H1 (cell line): ENCODE measurements around the gene LGALS9C. TPM values are rescaled to one million over a fixed set of nuclear protein-coding genes. Genes with fewer than 3 reads are reported as not detected.
"Not testable (repeated sequence)": the region's sequence is repeated elsewhere in the genome, so short reads cannot be mapped to it uniquely, and the experiment has no call there.

Experiments
- CTCF ChIA-PET: fragments of 300-600 bp; sonication (Branson Sonifier 250); formaldehyde crosslinking; loops from one replicate; lab custom pipeline; 2021; ENCODE audit not compliant: partially characterized antibody; lab: Charles Lee
- POLR2A ChIA-PET: fragments of 300-600 bp; sonication (Branson Sonifier 250); formaldehyde crosslinking; loops from one replicate; lab custom pipeline; 2021; ENCODE audit warnings: inconsistent platforms; ENCODE audit not compliant: partially characterized antibody; lab: Charles Lee
- DNase-seq, 2 experiments: peaks; one replicate each; pipeline versions ENCODE4 v3.0.0 to v3.0.0-alpha.2; 2010 to 2022; ENCODE audit warnings: low spot score in 2 of 2, low read depth in 1 of 2, mixed read lengths in 1 of 2
- FAIRE-seq: peaks from 2 replicates; lab custom pipeline; 2011; peaks lifted over from hg19 to GRCh38; lab: Jason Lieb, UNC
- H2AFZ ChIP-seq: 2 replicates; pipeline ENCODE4 v1.8.1; 2012; ENCODE audit warnings: low read length, inconsistent platforms
- H2AK5ac ChIP-seq: 2 replicates; pipeline ENCODE4 v1.6.1; 2013; ENCODE audit warnings: low read depth, low read length
- H2BK120ac ChIP-seq: replicated peaks from 2 replicates; pipeline ENCODE3; 2013; ENCODE audit warnings: low read depth, low read length, inconsistent platforms
- H2BK12ac ChIP-seq: 2 replicates; pipeline ENCODE4 v1.6.1; 2013; ENCODE audit warnings: low read depth, low read length
- H2BK15ac ChIP-seq: 2 replicates; pipeline ENCODE4 v1.6.1; 2013; ENCODE audit warnings: low read length
- H2BK20ac ChIP-seq: 2 replicates; pipeline ENCODE4 v1.6.1; 2013; ENCODE audit warnings: low read length
- H2BK5ac ChIP-seq: 2 replicates; pipeline ENCODE4 v1.6.1; 2013; ENCODE audit warnings: low read depth, low read length
- H3K14ac ChIP-seq: 2 replicates; pipeline ENCODE4 v1.6.1; 2013; ENCODE audit warnings: inconsistent platforms; ENCODE audit not compliant: insufficient read length
- H3K18ac ChIP-seq: 2 replicates; pipeline ENCODE4 v1.6.1; 2013; ENCODE audit warnings: low read length; ENCODE audit errors: extremely low read depth
- H3K23ac ChIP-seq: 2 replicates; pipeline ENCODE4 v1.6.1; 2013; ENCODE audit warnings: inconsistent platforms; ENCODE audit not compliant: insufficient read length
- H3K23me2 ChIP-seq: 2 replicates; pipeline ENCODE4 v1.6.1; 2013; ENCODE audit warnings: low read depth, low read length
- H3K27ac ChIP-seq: 2 replicates; pipeline ENCODE4 v1.6.1; 2011; ENCODE audit warnings: low read depth, low read length, inconsistent platforms
- H3K27me3 ChIP-seq, 4 experiments: replicated peaks in 1 of 4; 1 replicate in 1 of 4; 2 replicates in 3 of 4; pipeline versions ENCODE4 v1.6.1 to v1.8.1; 2011 to 2013; ENCODE audit warnings: low read length in 3 of 4, mild to moderate bottlenecking in 3 of 4, inconsistent platforms in 2 of 4, mixed read lengths in 2 of 4, moderate library complexity in 1 of 4; ENCODE audit not compliant: control insufficient read depth in 3 of 4, insufficient read depth in 3 of 4; ENCODE audit errors: extremely low read depth in 1 of 4
- H3K36me3 ChIP-seq, 4 experiments: 2 replicates each; pipeline versions ENCODE4 v1.6.1 to v1.8.1; 2011 to 2013; ENCODE audit warnings: mild to moderate bottlenecking in 4 of 4, low read length in 3 of 4, moderate library complexity in 2 of 4, control low read depth in 1 of 4, inconsistent platforms in 1 of 4; ENCODE audit not compliant: insufficient read depth in 4 of 4, control insufficient read depth in 2 of 4
- H3K4ac ChIP-seq: replicated peaks from 2 replicates; pipeline ENCODE3; 2013; ENCODE audit warnings: low read length, low read depth, mixed read lengths, inconsistent platforms; ENCODE audit not compliant: insufficient read length
- H3K4me1 ChIP-seq, 4 experiments: replicated peaks in 1 of 4; 1 replicate in 1 of 4; 2 replicates in 3 of 4; pipeline versions ENCODE4 v1.6.1 to v1.8.1; 2011 to 2013; ENCODE audit warnings: low read length in 3 of 4, inconsistent platforms in 2 of 4, mixed read lengths in 1 of 4; ENCODE audit not compliant: insufficient read depth in 4 of 4, control insufficient read depth in 3 of 4
- H3K4me2 ChIP-seq, 2 experiments: 2 replicates each; pipeline versions ENCODE4 v1.6.1 to v1.8.1; 2011 to 2013; ENCODE audit warnings: low read depth in 2 of 2, low read length in 2 of 2, control low read depth in 1 of 2, inconsistent platforms in 1 of 2, mild to moderate bottlenecking in 1 of 2; ENCODE audit not compliant: insufficient read depth in 1 of 2
- H3K4me3 ChIP-seq, 4 experiments: fragments of 200-600, 300-600 bp in 1 of 4; sonication (generic), shearing (Covaris generic), sonication (Bioruptor Twin) in 1 of 4; 2 replicates each; pipeline versions ENCODE4 v1.5.1 to v1.8.1; 2011 to 2016; ENCODE audit warnings: low read length in 4 of 4, low read depth in 3 of 4, control low read depth in 2 of 4, inconsistent platforms in 2 of 4, mild to moderate bottlenecking in 2 of 4, mixed read lengths in 1 of 4, moderate library complexity in 1 of 4; ENCODE audit not compliant: insufficient read depth in 2 of 4; ENCODE audit errors: extremely low read depth in 1 of 4
- H3K56ac ChIP-seq: replicated peaks from 2 replicates; pipeline ENCODE3; 2013; ENCODE audit warnings: low read depth, mild to moderate bottlenecking, mixed read lengths, low read length, inconsistent platforms; ENCODE audit not compliant: insufficient read length
- H3K79me1 ChIP-seq: 2 replicates; pipeline ENCODE4 v1.6.1; 2013; ENCODE audit warnings: low read depth, low read length, control low read depth
- H3K79me2 ChIP-seq, 2 experiments: 2 replicates each; pipeline versions ENCODE4 v1.6.1 to v1.8.1; 2012 to 2013; ENCODE audit warnings: low read length in 2 of 2, mild to moderate bottlenecking in 2 of 2, inconsistent platforms in 1 of 2; ENCODE audit not compliant: insufficient read depth in 2 of 2, control insufficient read depth in 1 of 2
- H3K9ac ChIP-seq, 4 experiments: replicated peaks in 1 of 4; 1 replicate in 1 of 4; 2 replicates in 3 of 4; pipeline versions ENCODE4 v1.6.1 to v1.8.1; 2011 to 2013; ENCODE audit warnings: low read depth in 3 of 4, low read length in 3 of 4, control low read depth in 2 of 4, mild to moderate bottlenecking in 2 of 4, moderate library complexity in 2 of 4, inconsistent platforms in 1 of 4; ENCODE audit errors: extremely low read depth in 1 of 4
- H3K9me3 ChIP-seq, 2 experiments: 2 replicates each; pipeline versions ENCODE4 v1.6.1 to v1.8.1; 2012 to 2013; ENCODE audit warnings: mild to moderate bottlenecking in 2 of 2, moderate library complexity in 2 of 2, control low read depth in 1 of 2, inconsistent platforms in 1 of 2, low read depth in 1 of 2, low read length in 1 of 2, mixed read lengths in 1 of 2; ENCODE audit not compliant: insufficient read depth in 2 of 2
- H4K20me1 ChIP-seq, 2 experiments: replicated peaks in 1 of 2; 2 replicates each; pipeline versions ENCODE3 to v1.8.1; 2011 to 2013; ENCODE audit warnings: inconsistent platforms in 2 of 2, low read length in 2 of 2, mild to moderate bottlenecking in 1 of 2; ENCODE audit not compliant: insufficient read depth in 2 of 2, control insufficient read depth in 1 of 2
- H4K5ac ChIP-seq: 2 replicates; pipeline ENCODE4 v1.6.1; 2013; ENCODE audit warnings: low read length, low read depth, mixed read lengths, inconsistent platforms; ENCODE audit not compliant: insufficient read length
- H4K8ac ChIP-seq: 2 replicates; pipeline ENCODE4 v1.8.0; 2013; ENCODE audit warnings: mild to moderate bottlenecking, moderate library complexity, low read length, inconsistent platforms; ENCODE audit not compliant: insufficient read depth; ENCODE audit errors: extremely low read depth
- H4K91ac ChIP-seq: replicated peaks from 2 replicates; pipeline ENCODE3; 2013; ENCODE audit warnings: low read length, mixed read lengths, inconsistent platforms; ENCODE audit not compliant: insufficient read length
- WGBS, 2 experiments: shearing (Covaris generic) in 1 of 2; methylation state at CpG; one replicate each; pipeline versions ENCODE4 v1.1.6 to v1.1.7; 2013 to 2015; ENCODE audit warnings: low lambda C conversion rate in 2 of 2, mixed read lengths in 2 of 2, inconsistent platforms in 1 of 2, low coverage in 1 of 2, missing lambda C conversion rate in 1 of 2; ENCODE audit not compliant: insufficient replicate concordance in 2 of 2, insufficient coverage in 1 of 2, insufficient read length in 1 of 2; ENCODE audit errors: extremely low coverage in 1 of 2, missing lambda C conversion rate in 1 of 2; 5-methylcytosine and 5-hydroxymethylcytosine counted together
- polyA plus RNA-seq, 7 experiments: library from polyadenylated mRNA; depleted of rRNA in 3 of 7; stranded (reverse) in 5 of 7; unstranded in 2 of 7; fragments of >200 nt in 5 of 7; fragments of 200-250 nt in 2 of 7; gene quantifications; 1 replicate in 5 of 7; 2 replicates in 1 of 7; 4 replicates in 1 of 7; pipeline versions ENCODE4 v1.2.1 to v1.2.3, GENCODE V29; 2011 to 2013; ENCODE audit warnings: missing spikeins in 2 of 7, mixed read lengths in 2 of 7
- total RNA-seq: library from RNA; stranded (reverse); fragmentation: NEBNext Ultra II Directional; extraction: Animal tissue kit (Norgen Biotek cat#: 25700); gene quantifications from 2 replicates; pipeline ENCODE4 v1.2.1, GENCODE V29; 2021

Gene LGALS9C
- total and polyA plus RNA-seq, 2 of the 8 experiments (the other 6 are each of a cell fraction or from before 2014, with no cell fraction given): 0.03 TPM; not detected in 1

GRCh38 chr17:18466250-18466983 lies 10.2 kb upstream of the LGALS9C start:
- H4K91ac ChIP-seq, DNase-seq, H3K27ac ChIP-seq, H3K79me2 ChIP-seq, POLR2A ChIA-PET, H2AK5ac ChIP-seq, H3K23me2 ChIP-seq, H2BK12ac ChIP-seq, H3K18ac ChIP-seq, H2BK5ac ChIP-seq, H3K4me2 ChIP-seq, H3K23ac ChIP-seq, H3K4ac ChIP-seq, H2BK15ac ChIP-seq, H4K5ac ChIP-seq, H4K8ac ChIP-seq, H4K20me1 ChIP-seq, CTCF ChIA-PET, H3K27me3 ChIP-seq, H3K79me1 ChIP-seq, H3K14ac ChIP-seq, H2AFZ ChIP-seq, H3K36me3 ChIP-seq, H3K56ac ChIP-seq, H3K9ac ChIP-seq, H3K4me1 ChIP-seq, H3K4me3 ChIP-seq, H2BK120ac ChIP-seq, H2BK20ac ChIP-seq, H3K9me3 ChIP-seq: not testable (repeated sequence)
- 86% methylated on average over 5 of the region's 6 CpGs; no CpG with 5 or more reads in 1 of the 2 experiments for WGBS, 2 experiments
- FAIRE-seq: peak; percentile 50

GRCh38 chr17:18467001-18467400 lies 9.6 kb upstream of the LGALS9C start:
- H3K4me1 ChIP-seq, H3K23ac ChIP-seq, H3K27ac ChIP-seq, H3K4me3 ChIP-seq, H2BK120ac ChIP-seq, H2BK12ac ChIP-seq, H2BK20ac ChIP-seq, H3K36me3 ChIP-seq, H3K9ac ChIP-seq, H4K20me1 ChIP-seq, CTCF ChIA-PET, H3K56ac ChIP-seq, H2AK5ac ChIP-seq, H3K4me2 ChIP-seq, H3K9me3 ChIP-seq, H3K79me2 ChIP-seq, H2AFZ ChIP-seq, H3K23me2 ChIP-seq, H3K79me1 ChIP-seq, H3K14ac ChIP-seq, H3K4ac ChIP-seq, H4K91ac ChIP-seq, H3K27me3 ChIP-seq, DNase-seq, POLR2A ChIA-PET, H2BK5ac ChIP-seq, H4K8ac ChIP-seq, H2BK15ac ChIP-seq, H3K18ac ChIP-seq, H4K5ac ChIP-seq, FAIRE-seq: not testable (repeated sequence)
- 86% methylated on average over 5 of the region's 5 CpGs; no CpG with 5 or more reads in 1 of the 2 experiments for WGBS, 2 experiments
